CD4-positive, alpha-beta T cell treated with Interleukin-6 at 100 ng/mL for 8 hours (primary cell): Measurements from ENCODE around the gene GRM1.

Experiments used
- DNase-seq: peaks from one replicate; pipeline ENCODE4 v3.0.0-alpha.2; 2020; ENCODE audit warnings: mixed read lengths, low spot score

GRM1 gene

GRCh38 chr6:146028851-146029572 is at the start of gene GRM1:
Gene GRM1, plus strand, starts transcription at chr6:146029062. Its CDS starts 456 bp downstream, at chr6:146029518.
- DNase-seq = no peak

DNA sequence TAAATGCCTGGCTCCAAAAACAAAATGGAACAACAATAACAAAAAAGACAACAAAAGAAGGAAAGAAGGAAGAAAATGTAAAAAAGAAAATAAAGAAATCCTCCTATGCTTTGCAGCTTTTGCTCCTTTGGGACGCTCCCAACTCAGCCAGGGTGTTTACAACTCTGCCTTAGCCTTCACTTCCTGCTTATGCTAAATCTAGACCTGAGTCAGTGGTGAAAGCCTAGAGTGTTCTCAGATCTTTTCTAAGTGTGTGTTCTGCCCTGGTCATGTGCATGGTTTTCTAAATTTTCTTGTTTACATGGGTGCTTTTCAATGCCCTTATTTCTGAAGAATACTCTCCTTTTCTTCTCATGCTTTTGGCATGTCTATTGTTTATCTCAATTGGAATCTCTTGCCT is 19.5 kb upstream of the GRM1 start:
- DNase-seq = no peak

- no peak for DNase-seq
Measured at GRCh38 chr6:146014233-146014632, 14.6 kb upstream of the GRM1 start.

DNA sequence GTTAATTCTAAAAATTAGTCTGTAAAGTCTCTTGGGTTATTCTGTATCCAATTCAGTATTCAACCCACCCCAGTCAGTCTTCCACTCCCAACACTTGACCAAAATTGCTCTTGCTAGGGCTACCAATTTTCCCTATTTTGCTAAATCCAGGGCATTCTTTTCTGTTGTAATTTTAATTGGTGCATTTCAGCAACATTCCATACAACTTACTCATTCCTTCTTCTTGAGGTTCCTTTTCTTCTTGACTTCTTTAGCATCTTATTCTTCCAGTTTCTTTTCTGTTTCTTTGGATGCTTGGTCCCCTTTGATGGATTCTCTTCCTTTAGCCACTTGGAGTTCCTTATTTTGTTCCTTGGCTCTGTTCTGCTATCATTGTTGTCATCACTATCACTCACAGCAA is 11.2 kb upstream of the GRM1 start:
- no peak for DNase-seq

DNA sequence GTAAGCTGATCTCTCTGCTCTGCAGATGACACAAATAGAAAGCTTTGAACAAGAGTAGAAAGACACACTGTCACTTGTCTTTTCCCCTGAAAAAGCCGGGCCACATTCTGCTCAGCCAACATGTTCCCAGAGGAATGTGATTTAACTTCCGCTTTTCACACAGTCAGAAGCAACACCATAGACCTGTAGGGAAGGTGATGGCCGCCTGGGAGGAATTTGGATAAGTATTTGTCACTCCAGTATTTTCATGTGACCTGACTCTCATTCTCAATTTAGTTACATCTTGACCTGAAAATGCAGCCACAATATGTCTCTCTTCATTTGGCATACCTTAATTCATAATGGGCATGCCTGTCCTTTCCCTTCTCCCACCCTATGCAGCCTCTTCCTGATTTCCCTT is 2.0 kb upstream of the GRM1 start:
- DNase-seq = no peak

- no peak for DNase-seq
Measured at GRCh38 chr6:146027586-146028251, 1.1 kb upstream of the GRM1 start.

DNA sequence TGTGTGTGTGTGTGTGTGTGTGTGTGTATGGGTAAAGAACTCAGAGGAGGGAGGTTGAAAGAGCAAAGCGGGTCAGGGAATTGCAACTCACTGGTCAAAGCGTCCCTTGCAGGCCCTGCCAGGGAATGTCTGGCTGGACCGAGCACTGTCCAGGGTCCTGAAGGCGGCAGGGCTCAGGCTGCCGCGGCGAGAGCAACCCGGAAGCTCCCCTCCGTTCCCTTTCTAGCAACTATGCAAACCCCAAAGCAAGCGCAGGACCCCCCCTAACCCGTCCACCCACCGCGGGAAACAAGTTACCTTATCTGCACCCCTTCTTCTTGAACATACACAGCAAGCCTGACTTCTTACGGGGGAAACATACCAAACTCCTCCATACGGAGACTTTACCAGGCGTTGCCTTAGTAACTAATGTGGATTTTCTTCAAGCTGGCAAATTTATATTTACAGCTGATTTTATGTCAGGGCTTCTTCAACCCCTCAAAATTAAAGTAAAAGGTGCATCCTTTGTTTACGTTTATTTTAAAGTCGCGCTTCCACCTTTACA is 538 bp upstream of the GRM1 start:
- no peak for DNase-seq

- no peak for DNase-seq
Measured at GRCh38 chr6:146029573-146030184, 817 bp downstream of the GRM1 start.

- no peak for DNase-seq
Measured at GRCh38 chr6:146032387-146032786, 3.5 kb downstream of the GRM1 start.

GRCh38 chr6:146040360-146040759 is 11.5 kb downstream of the GRM1 start:
- DNase-seq = no peak

DNA sequence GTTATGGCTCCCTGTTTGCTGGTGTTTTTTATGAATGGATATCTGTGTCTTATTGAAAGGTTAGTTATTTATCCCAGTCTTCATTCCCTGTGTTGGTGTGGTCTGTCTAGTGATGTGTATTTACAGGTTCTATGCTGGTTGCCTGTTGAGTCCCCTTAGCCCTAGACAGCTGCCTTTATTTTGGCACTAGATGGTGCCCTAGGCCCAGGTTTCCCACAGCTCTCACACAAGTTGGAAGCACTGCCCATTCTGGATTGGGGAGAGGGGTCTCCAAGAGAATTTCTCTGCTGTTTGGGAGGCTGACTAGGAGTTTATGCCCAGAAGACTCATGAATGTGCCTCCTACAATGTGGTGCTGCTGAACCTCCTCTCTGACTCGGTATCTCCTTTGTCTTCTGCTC is 12.4 kb downstream of the GRM1 start:
- no peak for DNase-seq

GRCh38 chr6:146047371-146047770 is 18.5 kb downstream of the GRM1 start:
- DNase-seq = no peak

DNA sequence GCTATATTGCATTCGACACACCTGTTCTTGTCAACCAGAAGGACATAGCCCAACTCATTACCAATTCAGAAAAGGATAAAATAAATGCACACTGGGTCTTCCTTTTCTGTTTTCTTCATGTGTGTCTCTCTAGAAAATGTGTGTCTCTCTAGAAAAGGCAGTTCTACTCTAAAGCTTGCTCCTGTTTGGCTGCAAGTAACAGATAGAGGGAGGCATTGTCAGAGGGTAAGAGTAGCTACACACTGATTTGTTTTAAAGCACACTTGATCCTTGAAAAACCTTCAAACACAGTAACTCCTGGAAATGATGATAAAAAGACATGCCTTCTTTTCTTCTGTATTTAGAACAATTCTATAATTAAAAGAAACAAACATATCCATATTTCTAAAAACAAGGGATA is 21.3 kb downstream of the GRM1 start:
- DNase-seq = no peak

DNA sequence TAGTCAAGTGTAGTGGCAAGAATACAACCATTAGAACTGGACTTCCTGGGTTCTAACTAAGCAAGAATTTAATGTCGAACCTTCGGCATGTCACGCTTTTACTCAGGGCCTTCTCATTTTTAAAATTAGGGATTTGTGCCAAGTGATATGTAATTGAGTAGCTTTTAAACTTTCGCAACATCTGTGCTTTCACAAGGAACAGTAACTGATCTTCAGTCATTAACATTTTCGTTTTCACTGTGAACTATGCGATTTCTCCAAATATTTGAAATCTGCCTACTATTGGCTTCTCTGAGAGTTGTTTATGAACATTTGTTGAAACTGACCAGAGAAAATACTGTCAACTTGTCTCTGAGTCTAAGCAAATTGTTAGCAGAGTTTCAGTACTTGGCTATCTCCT is 27.6 kb downstream of the GRM1 start:
- no peak for DNase-seq

GRCh38 chr6:146065690-146066089 is 36.8 kb downstream of the GRM1 start:
- DNase-seq = no peak

DNA sequence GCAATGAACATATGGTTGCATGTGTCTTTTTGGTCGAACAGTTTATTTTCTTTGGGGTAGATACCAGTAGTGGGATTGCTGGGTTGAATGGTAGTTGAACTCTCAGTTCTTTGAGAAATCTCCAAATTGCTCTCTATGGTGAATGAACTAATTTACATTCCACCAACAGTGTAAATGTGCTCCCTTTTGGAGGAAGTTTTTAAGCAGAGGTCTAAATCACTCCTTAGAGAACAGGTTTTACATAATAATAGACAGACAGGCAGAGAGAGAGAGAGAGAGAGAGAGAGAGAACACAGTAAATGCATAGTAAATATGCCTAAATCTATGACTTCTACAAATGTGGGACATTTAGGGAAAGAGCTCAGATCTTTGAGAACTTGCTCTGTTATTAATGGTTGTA is 37.6 kb downstream of the GRM1 start:
- DNase-seq = no peak

GRCh38 chr6:146071781-146072180 is 42.9 kb downstream of the GRM1 start:
- DNase-seq = no peak

GRCh38 chr6:146077992-146078391 is 49.1 kb downstream of the GRM1 start:
- no peak for DNase-seq

GRCh38 chr6:146087386-146087785 is 58.5 kb downstream of the GRM1 start:
- no peak for DNase-seq

- no peak for DNase-seq
Measured at GRCh38 chr6:146090474-146090873, 61.6 kb downstream of the GRM1 start.

DNA sequence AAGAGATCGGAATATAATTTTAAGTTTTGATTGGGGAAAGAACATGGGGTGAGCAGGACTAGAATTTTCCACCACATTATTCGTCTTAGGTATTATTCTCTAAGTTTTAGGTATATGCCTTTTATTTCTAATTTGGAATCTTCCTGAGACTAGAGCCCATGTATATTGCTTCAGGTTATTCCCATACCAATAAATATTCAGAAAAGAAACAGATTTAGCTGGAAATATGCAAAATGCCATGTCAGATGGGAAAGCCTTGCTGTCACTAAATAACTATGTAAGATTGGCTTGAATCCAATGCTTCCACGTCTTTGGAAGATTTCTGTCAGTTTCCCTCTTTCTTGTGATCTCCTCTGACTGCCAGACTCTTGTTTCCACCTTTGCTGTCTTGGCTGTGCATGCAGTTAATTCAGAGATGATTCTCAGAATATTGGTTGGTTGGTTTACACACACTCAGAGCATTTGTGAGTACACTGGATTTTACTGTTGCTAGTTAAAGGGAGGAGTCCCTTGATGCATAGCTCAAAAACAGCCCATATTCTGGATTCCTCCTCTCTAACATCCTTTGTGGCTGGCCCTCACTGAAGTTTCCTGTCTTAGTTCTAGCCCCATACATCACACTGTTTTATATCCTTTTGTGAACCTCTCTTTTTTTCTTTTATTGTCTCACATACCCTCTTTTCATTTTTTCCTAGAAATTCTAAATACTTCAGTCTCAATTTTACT is 64.3 kb downstream of the GRM1 start:
- DNase-seq = no peak

DNA sequence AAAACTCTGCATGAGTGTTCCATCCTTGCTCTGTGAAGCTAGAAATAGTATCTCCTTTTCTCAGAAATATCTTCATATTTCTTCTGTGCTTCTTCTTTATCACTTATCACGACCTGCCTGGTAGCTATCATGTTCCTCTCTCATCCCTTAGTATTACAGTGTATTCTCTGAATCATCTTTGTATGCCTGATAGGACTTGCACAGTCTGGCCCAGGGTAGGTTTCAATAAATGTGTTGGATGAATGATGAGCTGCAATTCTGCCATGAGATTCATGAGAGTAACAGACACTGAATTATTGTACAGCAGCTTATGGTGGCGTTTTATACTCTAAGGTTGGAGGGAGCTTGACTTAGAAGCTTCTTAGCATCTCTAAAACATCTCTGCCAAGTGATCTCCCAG is 66.6 kb downstream of the GRM1 start:
- DNase-seq = no peak

DNA sequence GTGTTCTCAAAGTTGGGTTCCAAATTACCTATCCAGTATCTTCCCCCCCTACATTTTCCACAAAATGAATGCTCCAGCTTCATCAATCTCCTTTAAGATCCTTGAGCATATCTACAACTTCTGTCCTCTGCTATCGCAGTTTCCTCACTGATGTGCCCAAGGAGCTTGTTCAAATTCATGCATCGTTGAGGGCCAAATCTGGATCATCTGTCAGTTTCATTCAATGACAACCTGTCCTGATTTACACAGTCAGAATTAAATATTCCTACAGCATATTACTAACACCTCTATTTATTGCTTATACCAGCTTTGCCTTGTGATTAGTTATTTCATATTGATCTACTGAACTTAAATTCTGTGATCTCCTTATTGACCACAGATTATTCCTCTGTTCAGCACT is 68.7 kb downstream of the GRM1 start:
- DNase-seq = no peak
